ENCODE data around the gene PHYKPL.

GRCh38 chr5:178192787-178193186, 39.8 kb downstream of the PHYKPL start:
- TF ChIP-seq EZH2 (optimal IDR thresholded peaks at IDR 0.05; ENCODE audit: low read depth, low read length) (no peak), CTCF (IDR thresholded peaks at IDR 0.05; ENCODE audit: low read length) (no peak), EZH2phosphoT487 (IDR thresholded peaks at IDR 0.05; ENCODE audit: low read length) (no peak)

Measured in MM.1S (cell line).